Progenitor cell of endocrine pancreas (in vitro differentiated cells): Measurements from ENCODE around the gene APBA1. TPM values are rescaled to one million over a fixed set of nuclear protein-coding genes. Genes with fewer than 3 reads are reported as not detected.

Experiments used
- DNase-seq: peaks from one replicate; pipeline ENCODE4 v3.0.0; 2021; ENCODE audit warnings: low spot score; ENCODE audit not compliant: unreplicated experiment
- H3K27ac Mint-ChIP-seq: 2 replicates; pipeline ENCODE4 v1.8.0; 2021; ENCODE audit warnings: mild to moderate bottlenecking, moderate library complexity, mixed read lengths
- H3K27me3 Mint-ChIP-seq: 2 replicates; pipeline ENCODE4 v1.8.0; 2021; ENCODE audit warnings: mixed read lengths
- H3K36me3 Mint-ChIP-seq: 2 replicates; pipeline ENCODE4 v1.8.0; 2022; ENCODE audit warnings: mixed read lengths; ENCODE audit not compliant: insufficient read depth
- H3K4me1 Mint-ChIP-seq: 2 replicates; pipeline ENCODE4 v1.8.0; 2021; ENCODE audit warnings: low read depth, mixed read lengths
- H3K4me3 Mint-ChIP-seq: 2 replicates; pipeline ENCODE4 v1.8.0; 2021; ENCODE audit warnings: low read depth, mild to moderate bottlenecking, moderate library complexity, mixed read lengths
- H3K9me3 Mint-ChIP-seq: 2 replicates; pipeline ENCODE4 v1.8.0; 2021; ENCODE audit warnings: low read depth, mixed read lengths
- total RNA-seq: library from RNA; stranded (reverse); gene quantifications from 2 replicates; pipeline ENCODE4 v1.2.1, GENCODE V29; 2021
- TF ChIP-seq, protein P1 (sequence below): fragments of 200-600 bp; sonication (generic); IDR thresholded peaks from one replicate; pipeline ENCODE4 v1.5.0; 2021; ENCODE audit warnings: antibody characterized with exemption, mild to moderate bottlenecking; ENCODE audit not compliant: unreplicated experiment

APBA1 gene
- total RNA-seq, 1 donor from 2014 or later = 1.8 TPM

DNA sequence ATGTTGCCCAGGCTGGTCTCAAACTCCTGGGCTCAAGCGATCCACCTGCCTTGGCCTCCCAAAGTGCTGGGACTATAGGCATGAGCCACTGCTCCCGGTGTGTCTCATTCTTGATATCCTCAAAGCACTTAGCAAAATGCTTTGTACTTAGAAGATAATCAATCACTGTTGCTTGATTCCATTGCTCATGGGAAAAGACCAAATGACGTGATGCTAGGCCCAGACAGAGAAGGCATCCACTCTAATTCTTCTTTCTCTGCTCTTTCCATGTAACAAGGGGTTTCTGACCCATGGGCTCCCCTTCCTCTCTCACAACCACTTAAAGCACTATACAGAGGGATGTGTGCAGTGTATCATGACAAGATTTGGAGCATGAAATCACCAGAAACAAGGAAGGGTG lies 83.0 kb downstream of the APBA1 start:
- Mint-ChIP-seq H3K27ac (no peak overlapping the region), H3K4me1 (peaks cover 6% of the 10 kb centered on the region), H3K4me3 (no peak overlapping the region), H3K27me3 (peaks cover 2% of the 10 kb centered on the region), H3K9me3 (no peaks in the 10 kb centered on the region), H3K36me3 (no peaks in the 10 kb centered on the region)
- TF ChIP-seq, protein P1, sequence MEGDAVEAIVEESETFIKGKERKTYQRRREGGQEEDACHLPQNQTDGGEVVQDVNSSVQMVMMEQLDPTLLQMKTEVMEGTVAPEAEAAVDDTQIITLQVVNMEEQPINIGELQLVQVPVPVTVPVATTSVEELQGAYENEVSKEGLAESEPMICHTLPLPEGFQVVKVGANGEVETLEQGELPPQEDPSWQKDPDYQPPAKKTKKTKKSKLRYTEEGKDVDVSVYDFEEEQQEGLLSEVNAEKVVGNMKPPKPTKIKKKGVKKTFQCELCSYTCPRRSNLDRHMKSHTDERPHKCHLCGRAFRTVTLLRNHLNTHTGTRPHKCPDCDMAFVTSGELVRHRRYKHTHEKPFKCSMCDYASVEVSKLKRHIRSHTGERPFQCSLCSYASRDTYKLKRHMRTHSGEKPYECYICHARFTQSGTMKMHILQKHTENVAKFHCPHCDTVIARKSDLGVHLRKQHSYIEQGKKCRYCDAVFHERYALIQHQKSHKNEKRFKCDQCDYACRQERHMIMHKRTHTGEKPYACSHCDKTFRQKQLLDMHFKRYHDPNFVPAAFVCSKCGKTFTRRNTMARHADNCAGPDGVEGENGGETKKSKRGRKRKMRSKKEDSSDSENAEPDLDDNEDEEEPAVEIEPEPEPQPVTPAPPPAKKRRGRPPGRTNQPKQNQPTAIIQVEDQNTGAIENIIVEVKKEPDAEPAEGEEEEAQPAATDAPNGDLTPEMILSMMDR = no peak
- DNase-seq = no peak

DNA sequence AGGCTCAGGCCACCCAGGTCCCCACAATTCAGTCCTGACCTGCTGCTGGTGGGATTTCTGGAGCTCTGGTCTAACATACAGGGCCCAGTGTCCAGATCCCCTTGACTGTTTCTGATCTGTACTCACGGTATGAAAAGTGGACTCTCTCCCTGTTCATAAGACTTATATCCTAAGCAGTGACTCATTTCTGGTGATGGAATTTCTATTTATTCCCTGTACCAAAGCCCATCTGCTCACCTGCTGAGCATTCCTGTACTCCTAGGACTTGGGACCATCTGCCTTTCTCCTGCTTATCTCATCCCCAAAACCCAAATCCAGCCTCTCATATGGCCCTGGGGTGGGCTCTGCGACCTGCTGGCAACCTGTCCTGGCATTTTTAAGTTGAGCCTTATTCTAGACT lies 86.6 kb downstream of the APBA1 start:
- Mint-ChIP-seq H3K27me3 (peaks cover 7% of the 10 kb centered on the region), H3K4me1 (peaks cover 8% of the 10 kb centered on the region), H3K9me3 (no peaks in the 10 kb centered on the region), H3K27ac (no peak overlapping the region), H3K4me3 (no peak overlapping the region), H3K36me3 (no peaks in the 10 kb centered on the region)
- TF ChIP-seq, protein P1 = no peak
- DNase-seq = no peak

DNA sequence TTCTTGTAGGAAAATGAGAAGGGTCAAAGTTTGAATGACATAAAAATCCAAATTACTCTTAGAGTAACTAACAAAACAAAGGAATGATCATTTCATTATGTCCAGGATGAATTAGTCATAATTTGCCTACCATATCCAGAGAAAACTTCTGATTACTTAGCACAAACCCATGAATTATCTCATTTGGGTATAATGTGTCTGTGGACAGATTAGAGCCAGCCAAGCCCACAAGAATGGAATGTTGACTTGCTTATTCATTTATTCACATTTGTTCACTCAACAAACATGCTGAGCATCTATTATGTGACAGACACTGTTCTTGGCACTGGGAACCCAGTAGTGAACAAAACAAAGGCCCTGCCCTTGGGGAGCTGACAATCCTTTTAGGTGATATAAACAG lies 87.4 kb downstream of the APBA1 start:
- no peak overlapping the region for H3K4me3 Mint-ChIP-seq
- no peak overlapping the region for H3K27ac Mint-ChIP-seq
- H3K27me3 Mint-ChIP-seq = peaks cover 7% of the 10 kb centered on the region
- no peaks in the 10 kb centered on the region for H3K36me3 Mint-ChIP-seq
- H3K4me1 Mint-ChIP-seq = peaks cover 15% of the 10 kb centered on the region
- no peaks in the 10 kb centered on the region for H3K9me3 Mint-ChIP-seq
- TF ChIP-seq, protein P1 = no peak
- no peak for DNase-seq

DNA sequence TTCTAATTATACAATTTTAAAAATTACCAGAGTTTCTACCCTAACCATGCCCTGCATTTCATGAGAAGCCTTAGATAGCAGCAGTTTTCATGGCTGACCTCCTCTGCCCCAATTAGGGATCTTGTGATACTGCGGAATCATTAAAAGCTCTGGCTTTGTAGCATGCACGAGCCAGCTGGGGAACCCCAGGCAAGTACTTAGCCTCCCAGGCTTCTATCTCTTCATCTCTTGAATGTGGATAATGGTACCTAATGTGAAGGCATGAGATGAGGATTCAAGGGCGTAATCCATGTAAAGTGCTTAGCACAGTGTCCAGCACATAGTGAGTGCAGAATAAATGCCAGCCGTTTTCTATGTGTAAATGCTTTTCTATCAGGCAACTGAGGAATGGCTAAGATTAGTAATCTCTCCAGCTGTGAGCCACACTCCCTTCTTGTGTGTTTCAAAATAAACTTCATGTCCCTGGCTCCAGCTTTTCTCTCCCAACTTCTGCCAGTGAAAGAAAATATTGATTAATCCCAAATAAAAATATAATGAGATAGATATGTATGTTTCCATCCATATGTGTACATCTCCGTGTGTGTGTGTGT lies 88.4 kb downstream of the APBA1 start:
- DNase-seq = no peak
- Mint-ChIP-seq H3K4me1 (peaks cover 15% of the 10 kb centered on the region), H3K27me3 (peaks cover 7% of the 10 kb centered on the region), H3K36me3 (no peaks in the 10 kb centered on the region), H3K9me3 (no peaks in the 10 kb centered on the region), H3K4me3 (no peak overlapping the region), H3K27ac (no peak overlapping the region)
- TF ChIP-seq, protein P1 = no peak

DNA sequence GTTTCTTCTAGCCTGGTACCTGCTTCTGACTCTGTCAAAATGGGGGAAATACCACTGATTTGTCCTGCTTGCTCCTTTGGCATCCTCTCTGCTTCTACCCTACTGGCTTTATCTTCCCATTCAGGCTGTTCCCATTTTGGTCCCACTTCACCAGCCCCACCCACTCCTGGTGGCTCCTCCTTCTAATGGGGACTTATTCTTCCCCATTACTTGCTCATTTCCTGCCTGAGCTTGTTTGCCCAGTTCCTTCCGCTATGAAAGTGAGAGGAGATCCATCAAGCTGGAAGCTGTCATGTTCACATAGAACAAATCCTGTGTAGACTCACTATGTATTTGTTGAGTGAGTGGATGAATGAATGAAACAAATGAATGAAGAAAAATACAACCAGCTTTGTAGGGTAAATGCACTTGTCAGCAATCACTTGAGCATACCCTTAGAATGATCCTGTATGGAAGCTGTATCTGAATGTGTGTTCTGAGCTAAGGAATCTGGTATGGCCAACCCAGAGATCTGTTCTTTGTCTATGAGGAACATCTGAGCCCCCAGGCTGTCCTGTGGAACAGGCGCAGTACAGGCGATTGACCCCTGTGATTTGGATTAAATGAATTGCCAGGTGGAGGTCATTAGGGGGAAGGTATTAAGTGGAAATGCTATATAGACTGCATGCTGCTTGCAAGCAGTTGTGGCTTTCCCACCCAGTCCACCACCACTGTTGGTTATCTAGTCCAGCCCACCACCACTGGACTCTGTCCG lies 89.5 kb downstream of the APBA1 start:
- H3K4me1 Mint-ChIP-seq = peaks cover 15% of the 10 kb centered on the region
- DNase-seq = no peak
- H3K36me3 Mint-ChIP-seq = no peaks in the 10 kb centered on the region

More for the DNA sequence above, 89.5 kb downstream of the APBA1 start:
- Mint-ChIP-seq H3K27me3 (peaks cover 10% of the 10 kb centered on the region), H3K4me3 (no peak overlapping the region), H3K9me3 (no peaks in the 10 kb centered on the region), H3K27ac (no peak overlapping the region)
- TF ChIP-seq, protein P1 = no peak
